Stimulated activated CD4-positive, alpha-beta T cell treated with anti-CD3 and anti-CD28 coated beads, TNF-alpha, amount 100 ng/mL, for 48 hours (primary cell): Measurements from ENCODE around the gene ABHD12.
"Not testable (repeated sequence)": the region's sequence is repeated elsewhere in the genome, so short reads cannot be mapped to it uniquely, and the experiment has no call there.

Source experiments
- DNase-seq, 3 donors: peaks; one replicate each; pipeline ENCODE4 v3.0.0-alpha.2; 2020; ENCODE audit warnings: low read depth in 3 of 3

Gene ABHD12

DNA sequence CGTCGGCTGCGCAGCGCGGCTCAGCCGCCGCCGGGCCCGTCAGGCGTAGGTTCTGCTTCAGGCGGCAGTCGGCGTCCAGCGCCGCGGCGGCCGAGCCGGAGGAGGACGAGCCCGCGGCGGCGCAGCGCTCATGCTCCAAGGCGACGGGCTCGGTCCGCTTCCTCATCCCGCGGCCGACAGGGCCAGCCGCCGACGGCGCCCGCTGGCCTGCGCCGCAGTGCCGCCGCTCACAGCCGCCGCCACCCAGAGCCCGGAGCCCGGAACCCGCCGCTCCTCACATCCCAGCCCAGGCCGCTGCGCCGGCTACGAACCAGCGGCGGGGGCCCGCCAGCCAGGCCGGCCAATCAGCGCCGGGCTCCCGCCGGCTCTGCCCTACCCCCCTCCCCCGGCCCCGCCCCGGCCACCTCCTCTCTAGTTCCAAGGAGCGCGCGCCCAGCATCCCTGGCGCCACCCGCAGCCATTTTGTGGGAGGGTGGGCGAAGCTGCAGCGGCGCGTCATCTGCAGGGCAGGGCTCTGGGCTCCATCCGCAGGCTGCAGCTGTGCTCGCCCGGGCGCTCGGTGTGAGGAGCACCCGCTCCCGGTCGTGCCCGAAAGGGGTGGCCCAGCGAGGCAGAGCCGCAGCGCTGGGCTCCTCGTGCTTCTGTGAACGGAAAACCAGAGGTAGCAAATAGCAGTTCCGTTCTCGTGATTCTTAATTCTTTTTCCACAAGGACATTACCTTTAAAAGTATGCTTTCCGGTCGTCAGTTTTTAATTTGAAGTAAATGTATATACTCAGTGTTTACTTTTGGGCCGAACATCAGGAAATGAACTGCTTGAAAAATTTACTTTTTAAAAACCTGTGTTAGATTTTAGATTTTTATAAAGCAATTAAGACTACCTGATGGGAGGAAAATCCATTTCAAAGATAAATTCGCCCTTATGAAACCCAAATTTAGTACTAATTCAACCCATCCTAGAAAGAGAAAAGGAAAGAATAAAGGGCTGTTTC lies at the start of gene ABHD12:
ABHD12 (minus strand) TSS at position 298 of the 991 bp plus-strand sequence; CDS start at position 166, 132 bp downstream.
- DNase-seq = peak; percentile 93 to 96 (median 95)

DNA sequence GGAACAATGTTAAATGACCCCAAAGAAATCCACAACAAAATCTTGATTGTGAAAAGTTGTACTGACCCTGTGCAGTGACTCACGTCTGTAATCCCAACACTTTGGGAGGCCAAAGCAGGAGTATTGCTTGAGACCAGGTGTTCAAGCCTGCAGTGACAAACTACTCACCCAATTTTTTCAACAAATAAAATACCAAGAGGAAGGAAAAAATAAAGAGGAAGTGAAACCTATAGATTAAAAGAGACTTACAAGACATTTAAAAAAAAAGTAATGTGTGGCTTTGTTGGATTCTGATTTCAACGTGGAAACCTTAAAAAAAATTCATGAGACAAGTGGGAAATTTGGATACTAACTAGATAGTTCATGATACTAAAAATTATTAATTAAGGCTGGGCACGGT lies 48.7 kb upstream of the ABHD12 start:
- no peak for DNase-seq

DNA sequence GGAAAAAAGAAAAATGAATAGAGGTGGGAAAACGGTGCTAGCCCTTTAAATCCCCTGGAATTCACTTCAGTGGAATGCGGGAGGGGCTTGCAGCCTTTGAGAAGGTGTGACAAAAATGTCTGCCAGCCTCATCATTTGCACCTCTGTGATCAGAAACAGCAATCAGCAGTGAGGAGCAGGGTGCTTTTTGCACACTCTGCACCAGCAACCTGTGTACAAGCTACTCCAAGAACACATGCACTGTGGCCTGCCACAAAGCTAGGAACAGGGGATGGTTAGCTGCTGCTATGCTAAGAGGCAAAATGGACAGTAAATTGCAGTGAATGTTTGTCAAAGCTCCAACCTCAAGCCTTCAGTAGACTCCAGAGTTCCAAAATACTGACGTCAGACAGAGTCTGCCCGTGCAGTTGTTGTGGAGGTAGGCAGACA lies 46.5 kb upstream of the ABHD12 start:
- no peak for DNase-seq

DNA sequence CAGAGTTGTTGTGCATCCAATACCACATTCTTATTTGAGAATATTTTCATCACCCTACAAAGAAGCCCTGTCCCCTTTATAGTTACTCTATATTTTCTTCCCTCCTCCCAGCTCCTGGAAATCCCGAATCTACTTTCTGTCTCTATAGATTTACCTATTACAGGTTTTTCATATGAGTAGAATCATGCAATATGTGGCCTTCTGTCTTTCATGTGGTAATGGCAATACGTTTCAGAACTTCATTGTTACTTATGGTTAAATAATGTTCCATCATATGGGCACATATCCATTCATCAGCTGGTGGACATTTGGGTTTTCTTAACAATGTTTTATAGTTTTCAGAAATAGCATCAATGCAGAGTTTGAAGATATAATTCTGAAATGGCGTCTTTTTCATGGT lies 33.9 kb upstream of the ABHD12 start:
- DNase-seq = no peak

DNA sequence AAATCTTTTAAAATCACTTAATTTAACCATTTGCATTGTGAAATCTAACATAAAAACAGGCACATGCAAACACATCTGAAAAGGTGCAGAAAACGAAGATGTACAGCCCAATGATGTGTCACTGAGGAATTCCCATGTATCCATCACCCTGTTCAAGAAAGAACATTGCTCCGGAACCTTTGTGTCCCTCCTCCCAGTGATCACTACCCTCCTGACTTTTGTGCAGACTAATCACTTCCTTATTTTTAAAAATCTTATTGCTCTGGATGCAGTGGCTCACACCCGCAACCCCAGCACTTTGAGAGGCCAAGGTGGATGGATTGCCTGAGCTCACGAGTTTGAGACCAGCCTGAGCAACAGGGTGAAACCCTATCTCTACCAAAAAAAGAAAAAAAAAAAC lies 31.4 kb upstream of the ABHD12 start:
- DNase-seq = no peak

DNA sequence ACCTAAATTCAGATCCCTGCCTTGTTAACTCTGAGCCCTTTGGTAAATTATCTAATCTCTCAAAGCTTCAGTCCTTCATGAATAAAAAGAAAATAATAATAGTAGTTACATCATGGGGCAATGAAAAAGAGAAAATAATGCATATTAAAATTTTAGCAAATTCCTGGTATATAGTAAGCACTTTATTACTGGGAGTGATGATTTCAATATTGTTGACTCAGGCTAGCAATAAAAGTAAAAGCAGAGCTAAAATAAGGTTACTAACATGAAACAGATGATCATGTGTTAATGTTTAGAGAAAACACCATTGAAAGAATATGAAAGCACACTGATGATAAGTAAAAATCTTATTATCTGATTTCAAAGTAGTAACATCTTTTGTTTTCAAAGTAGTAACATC lies 30.5 kb upstream of the ABHD12 start:
- DNase-seq = no peak

DNA sequence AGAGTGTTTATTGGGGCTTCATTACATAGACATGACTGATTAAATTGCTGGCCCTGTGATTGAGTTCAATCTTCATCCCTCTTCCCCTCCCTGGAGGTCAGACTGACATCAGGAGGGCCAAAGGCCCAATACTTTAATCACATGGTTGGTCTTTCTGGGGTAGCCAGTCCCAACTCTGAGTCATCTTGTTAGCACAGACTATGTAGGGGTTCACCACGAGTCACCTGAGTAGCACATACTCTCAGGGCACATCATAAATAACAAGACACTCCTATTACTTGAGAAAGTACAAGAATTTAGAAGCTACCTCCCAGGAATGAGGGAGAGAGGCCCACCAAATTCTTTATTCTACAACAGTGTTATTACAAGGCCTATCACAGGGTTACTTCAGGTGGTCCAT lies 28.1 kb upstream of the ABHD12 start:
- no peak for DNase-seq

DNA sequence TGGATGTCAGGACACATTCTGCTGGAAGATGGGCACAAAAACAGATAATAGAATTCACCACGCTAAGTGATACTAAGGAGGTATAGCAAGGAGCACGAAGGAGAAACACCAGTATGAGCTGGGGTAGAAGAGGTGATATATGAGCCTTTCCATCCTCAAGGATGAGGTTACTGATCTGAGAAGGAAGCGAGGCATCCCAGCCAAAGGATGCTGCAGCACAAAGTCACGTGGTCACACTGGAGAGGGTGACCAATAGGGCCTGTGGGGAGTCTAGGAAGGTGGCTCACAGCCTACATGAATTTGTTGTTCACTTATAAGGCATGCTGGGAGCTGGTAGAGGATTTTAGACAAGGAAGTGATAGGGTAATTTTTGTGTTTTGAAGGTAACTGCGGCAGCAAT lies 18.3 kb upstream of the ABHD12 start:
- no peak for DNase-seq

DNA sequence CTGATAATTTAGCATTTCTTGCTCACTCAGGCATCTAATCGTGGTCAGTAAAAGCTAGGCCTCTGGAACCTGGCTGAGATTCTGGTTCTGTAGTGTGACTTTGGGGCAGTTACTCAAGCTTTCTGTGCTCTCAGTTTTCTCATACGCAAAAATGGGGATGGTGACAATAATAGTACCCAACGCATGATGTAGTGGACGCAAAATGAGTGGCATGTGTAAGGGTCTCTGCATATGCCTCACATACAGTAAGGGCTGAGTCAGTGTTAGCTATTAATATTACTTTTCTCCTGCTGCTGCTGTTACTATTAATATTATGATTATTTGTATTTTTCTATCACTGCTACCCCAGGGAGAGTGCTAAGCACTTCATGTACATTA lies 17.5 kb upstream of the ABHD12 start:
- DNase-seq = no peak

DNA sequence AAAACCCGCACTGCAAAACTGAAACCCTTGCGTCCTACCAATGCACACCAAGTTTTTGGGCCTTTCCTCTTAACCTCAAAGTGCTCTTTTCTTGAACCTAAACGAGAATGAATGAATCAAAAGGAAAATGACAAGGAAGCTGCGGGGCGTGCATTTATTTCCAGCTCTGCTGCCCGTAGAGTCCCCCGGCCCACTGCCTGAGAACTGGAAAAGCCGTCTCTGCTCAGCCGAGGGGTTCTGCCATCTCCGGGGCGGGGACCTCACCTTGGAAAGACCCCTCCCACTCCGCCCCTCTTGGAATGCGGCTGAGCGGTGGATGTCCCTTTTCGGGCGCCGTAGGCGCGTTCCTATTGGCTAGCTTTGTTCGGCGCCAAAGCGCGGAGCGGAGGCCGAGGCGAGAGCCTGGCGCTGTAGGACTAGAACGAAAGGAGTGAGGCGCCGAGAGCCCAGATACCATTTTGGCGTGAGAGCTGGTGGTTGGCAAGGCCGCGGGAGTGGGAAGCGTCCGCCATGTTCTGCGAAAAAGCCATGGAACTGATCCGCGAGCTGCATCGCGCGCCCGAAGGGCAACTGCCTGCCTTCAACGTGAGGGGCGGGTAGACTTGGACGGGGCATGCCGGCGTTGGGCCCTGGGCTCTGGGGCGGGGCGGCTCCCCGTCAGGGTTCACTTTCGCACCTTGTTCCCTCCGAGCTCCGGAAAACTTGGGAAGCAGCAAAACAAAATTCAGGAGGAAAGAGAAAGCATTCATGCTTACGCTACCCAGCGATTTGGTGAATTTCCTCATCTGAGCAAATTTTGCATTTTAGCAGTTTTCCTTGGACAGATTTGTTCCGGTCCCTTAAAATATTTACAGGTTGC lies 16.9 kb upstream of the ABHD12 start, which contains the start of gene GINS1:
GINS1 (plus strand) TSS at position 363 of the 859 bp plus-strand sequence; CDS start at position 511, 148 bp downstream.
- peak; percentile 81 to 84 (median 83) for DNase-seq

DNA sequence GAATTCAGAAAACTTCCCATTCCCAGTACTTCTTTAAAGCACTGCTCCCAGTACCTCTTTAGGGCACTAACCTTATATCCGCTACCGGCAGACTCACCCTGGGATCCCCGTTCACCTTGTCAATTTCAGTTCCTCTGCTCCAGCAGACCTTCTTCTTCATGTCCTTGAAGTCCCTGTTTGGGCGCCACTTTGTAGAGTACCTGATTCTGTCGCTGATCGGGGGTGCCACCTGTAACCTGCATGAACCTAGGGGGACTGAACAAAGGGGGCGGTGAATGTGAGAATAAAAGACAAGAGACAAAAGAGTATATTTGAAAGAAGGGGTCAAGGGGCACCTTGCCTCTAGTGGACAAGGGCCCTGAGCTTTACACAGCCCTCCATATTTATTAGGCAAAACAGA lies 11.9 kb upstream of the ABHD12 start:
- no peak for DNase-seq

DNA sequence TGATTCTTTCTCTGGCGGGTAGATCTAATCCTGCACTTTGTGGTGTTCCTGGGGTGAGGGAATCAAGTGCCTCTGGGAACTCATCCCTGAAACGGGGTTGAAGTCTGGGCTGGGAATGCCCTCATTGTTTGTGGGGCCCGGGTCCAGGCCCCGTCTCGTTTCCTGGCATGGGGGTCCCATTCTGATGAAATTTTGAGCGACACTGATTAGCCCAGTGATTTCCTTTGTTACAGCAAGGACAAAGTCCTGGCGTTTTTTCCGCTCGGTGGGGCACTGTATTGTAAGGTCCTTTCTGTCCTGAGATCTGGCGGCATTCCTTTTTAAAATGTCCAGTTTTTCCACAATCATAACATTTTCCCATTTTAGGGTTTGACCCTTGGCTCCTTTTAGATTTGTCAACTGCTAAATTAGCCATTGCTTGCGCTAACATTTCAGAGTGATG lies 9.7 kb upstream of the ABHD12 start:
- DNase-seq = not testable (repeated sequence)

DNA sequence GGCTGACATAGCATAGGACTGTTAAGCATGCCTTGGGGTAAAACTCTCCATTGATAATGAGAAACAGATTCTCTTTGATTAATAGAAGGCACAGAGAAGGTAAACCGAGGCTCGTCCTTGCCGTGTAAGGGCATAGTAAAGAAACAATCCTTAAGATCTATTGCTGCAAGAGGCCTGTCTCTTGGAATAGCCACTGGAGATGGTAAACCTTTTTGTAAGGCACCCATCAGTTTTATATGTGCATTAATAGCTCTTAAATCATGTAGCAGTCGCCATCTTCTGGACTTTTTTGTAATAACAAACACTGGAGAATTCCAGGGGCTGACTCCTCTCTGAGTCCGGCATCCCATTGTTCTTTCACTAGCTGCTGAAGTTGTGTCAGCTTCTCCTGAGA lies 8.4 kb upstream of the ABHD12 start:
- DNase-seq = no peak

DNA sequence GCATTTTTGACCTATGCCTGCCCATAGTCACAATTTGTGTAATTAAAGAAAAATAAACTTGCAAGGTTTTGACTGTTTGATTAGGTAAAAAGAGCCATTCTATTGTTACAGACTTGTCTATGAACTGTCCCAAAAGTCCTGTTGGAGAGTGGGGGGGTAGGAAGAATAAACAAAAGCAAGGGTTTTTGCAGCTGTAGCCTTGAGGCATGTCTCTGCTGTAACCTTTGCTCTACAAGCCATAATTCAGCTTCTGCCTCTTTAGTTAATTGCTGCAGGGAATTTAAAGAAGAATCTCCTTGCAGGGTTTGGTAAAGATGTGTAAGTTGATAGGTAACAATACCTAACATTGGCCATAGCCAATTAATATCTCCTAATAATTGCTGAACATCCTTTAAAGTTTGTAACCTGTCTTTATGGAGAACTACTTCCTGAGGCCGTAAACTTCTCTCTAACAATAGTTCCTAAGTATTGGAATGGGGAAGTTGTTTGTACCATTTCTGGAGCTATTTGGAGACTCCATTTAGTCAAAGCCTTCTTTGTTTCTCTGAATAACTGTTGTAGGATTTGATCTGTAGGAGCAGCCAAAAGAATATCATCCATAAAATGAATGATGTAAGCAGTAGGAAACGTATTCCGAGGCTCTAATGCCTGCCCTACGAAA lies 7.9 kb upstream of the ABHD12 start:
- no peak for DNase-seq

DNA sequence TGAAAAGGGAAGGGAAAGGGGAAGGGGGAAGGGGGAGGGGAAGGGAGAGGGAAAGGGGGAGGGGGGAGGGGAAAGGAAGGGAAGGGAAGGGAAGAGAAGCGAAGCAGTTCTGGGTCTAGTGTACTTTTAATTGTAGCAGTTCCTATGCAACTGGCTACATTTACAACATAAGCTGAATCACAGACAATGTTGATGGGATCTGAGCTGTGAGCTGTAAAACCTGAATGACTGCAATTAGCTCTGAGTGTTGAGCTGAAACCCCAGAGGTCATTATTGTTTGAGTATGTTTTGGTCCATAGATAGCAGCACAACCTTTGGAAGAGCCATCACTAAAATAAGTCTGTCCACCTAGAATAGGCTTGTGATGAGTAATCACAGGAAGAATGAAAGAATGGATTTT lies 7.2 kb upstream of the ABHD12 start:
- DNase-seq = no peak

DNA sequence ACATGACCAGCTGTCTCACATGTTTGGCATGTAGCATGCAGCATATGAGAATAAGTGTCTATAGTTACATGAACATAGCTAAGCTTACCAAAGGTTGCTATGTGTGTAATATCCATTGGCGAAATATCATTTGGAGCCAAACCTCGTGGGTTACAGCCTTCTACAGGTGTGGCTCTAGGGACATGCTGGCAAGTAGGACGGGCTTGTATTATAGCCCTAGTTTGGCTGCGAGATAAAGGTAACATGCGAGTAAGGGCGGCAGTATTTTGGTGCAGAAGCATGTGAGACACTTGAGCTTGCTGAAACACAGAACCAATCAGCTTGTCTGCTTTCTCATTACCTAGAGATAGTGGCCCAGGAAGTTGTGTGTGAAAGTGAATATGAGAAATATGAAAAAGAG lies 6.5 kb upstream of the ABHD12 start:
- no peak for DNase-seq

DNA sequence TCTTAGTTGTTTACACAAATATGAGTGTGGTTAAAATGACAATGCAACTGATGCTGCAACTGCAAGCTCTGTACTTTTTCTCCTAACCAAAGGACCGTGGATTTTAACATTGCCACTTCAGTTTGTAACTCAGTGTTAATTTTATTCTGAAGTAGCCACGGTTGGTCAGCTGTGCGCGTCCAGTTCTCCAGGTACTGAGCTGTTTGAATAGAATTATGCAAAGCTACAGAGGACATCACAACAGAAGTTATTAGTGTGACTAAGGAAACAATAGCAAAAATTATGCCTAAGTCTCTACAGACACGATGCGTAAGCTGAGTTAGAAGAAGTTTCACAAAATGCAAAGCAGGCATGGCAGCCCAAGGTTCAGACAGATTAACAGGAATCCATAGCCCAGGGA lies 4.4 kb upstream of the ABHD12 start:
- DNase-seq = no peak

DNA sequence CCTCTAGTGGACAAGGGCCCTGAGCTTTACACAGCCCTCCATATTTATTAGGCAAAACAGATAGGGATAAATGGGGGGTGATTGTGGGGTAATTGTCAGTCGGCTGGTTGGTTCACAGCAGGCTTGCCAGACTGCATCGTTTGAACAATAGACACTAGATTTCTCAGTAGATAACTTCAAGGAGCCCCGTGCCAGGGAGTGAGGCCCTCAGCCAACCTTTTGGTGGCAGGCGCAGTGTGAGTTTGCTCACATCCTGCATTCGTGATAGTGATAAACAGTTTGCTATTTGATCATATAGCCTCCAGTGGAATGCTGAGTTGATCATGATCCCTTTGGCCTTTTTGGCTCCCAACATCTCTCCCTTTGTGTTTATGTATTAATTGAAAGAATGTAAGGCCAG lies 3.6 kb upstream of the ABHD12 start:
- no peak for DNase-seq

DNA sequence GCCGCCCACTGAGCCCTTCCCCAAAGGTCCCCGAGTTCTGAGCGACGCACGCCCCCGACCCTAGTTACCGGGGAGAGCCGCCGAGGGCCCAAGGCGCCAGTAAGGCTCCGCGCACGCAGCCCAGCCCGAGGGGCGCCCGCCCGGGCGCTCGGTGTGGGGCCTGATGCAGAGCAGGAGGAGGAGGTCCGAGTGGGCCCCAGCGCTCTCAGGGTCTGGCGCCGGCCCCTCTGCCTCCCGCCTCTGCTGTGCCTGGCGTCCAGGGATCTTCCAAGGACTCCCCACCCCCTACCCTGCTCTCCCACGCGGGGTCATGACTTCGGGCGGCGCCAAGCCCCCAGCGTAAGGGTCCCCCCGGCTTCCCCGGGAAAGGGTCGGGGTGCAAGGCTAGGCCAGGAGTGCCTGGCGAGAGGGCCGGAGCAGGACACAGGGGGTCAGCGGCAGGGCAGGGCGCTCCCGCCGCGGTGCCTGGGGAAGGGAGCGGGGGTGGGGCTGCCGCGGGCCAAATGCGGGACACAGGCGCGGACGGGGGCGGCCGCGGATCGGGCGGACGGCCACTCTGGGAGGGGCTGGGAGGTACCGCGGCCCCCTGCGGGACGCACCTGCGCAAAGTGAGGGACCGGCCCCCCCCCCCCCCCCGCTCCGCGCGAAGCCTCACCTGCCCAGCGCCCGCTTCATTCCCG lies 637 bp downstream of the ABHD12 start:
- no peak for DNase-seq

DNA sequence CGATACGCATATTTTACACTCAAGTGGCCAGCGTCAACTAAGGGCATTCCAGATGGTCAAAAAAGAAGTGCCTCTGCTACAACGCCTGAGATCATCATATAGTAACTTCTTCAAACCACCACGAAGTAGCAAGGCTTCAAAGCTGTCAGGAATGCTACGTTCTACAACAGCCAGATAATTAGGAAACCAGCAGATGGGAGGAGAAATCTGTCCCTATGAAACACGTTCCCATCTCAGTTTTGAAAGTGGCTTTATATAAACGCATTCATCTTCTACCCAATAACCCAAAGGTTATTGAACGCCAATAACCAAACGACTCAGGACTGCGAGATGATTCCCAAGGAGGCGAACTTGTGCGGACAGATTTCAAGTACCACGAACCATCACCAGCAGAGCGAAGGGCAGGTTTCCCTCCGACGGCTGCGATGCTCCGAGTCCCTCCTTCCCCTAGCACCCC lies 1.2 kb downstream of the ABHD12 start:
- DNase-seq = no peak

DNA sequence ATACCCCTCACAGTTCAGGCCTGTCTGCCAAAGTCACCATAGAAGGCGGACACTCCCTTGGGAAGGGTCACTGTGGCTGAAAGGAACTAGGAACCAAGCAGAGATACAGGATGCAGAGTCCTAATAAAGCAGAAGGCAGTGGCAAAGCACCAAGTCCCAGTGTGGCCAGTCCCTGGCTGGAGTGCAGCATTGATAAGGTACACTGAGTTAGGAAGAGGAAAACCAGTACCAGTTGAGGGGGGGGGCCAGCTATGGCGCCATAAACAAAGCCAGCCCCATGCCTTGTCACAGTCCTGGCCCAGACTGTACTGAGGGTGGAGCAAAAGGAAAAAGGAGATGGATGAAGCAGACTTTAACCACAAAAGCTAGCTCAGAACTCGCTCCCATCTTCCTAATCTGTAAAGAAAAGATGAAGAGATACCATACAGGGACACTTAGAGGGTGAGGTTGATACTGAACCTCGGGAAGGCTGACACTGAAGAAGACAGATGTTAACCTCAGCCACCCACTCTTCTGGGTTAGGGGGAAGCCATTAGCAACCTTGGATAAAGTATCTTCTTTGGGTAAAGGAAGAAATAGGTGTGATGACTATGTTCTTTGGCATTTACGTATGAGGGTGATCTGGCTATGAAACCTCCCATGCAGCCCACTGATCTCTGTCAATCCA lies 7.8 kb downstream of the ABHD12 start:
- no peak for DNase-seq
